IMR-90 (cell line): ENCODE measurements around the gene CCDC148. TPM values are rescaled to one million over a fixed set of nuclear protein-coding genes. Genes with fewer than 3 reads are reported as not detected.

ENCODE experiments used
- ATAC-seq: fragments of 200-7000 bp; cut with Tn5 transposase; 2 replicates; pipeline ENCODE4 v1.9.1; 2020; ENCODE audit warnings: low read depth, mild to moderate bottlenecking, moderate library complexity
- BruUV-seq: library from RNA; stranded (reverse); fragments of 400-500 nt; replicated peaks from 2 replicates; lab custom pipeline; 2021; lab: Mats Ljungman, UMichigan
- CTCF ChIA-PET: fragments of 300-600 bp; formaldehyde crosslinking; extraction: SDS; loops from one replicate; lab custom pipeline; 2021; ENCODE audit warnings: antibody characterized with exemption; lab: Yijun Ruan, JAX
- POLR2A ChIA-PET: fragments of 300-600 bp; sonication (Branson Sonifier 250); formaldehyde crosslinking; loops from one replicate; lab custom pipeline; 2022; ENCODE audit warnings: antibody characterized with exemption; ENCODE audit not compliant: unreplicated experiment; lab: Charles Lee
- DNase-seq: peaks from one replicate; pipeline ENCODE4 v3.0.0; 2013
- H2AFZ ChIP-seq: replicated peaks from 2 replicates; pipeline ENCODE3; 2013; ENCODE audit warnings: low read length, mild to moderate bottlenecking; ENCODE audit not compliant: poor library complexity
- H2AK5ac ChIP-seq: 2 replicates; pipeline ENCODE4 v1.6.1; 2013; ENCODE audit warnings: low read depth, low read length, inconsistent platforms
- H2AK9ac ChIP-seq: replicated peaks from 2 replicates; pipeline ENCODE3; 2013; ENCODE audit warnings: mild to moderate bottlenecking, low read depth, low read length, moderate library complexity; ENCODE audit not compliant: poor library complexity
- H2BK120ac ChIP-seq: 2 replicates; pipeline ENCODE4 v1.6.1; 2013; ENCODE audit warnings: low read depth, low read length, inconsistent platforms
- H2BK15ac ChIP-seq: 3 replicates; pipeline ENCODE4 v1.6.1; 2013; ENCODE audit warnings: low read depth, low read length, inconsistent platforms
- H2BK20ac ChIP-seq: 2 replicates; pipeline ENCODE4 v1.6.1; 2013; ENCODE audit warnings: low read depth, mild to moderate bottlenecking, inconsistent platforms, low read length, moderate library complexity
- H2BK5ac ChIP-seq: 2 replicates; pipeline ENCODE4 v1.6.1; 2013; ENCODE audit warnings: mild to moderate bottlenecking, low read depth, low read length, inconsistent platforms; ENCODE audit not compliant: poor library complexity, severe bottlenecking
- H3K14ac ChIP-seq: replicated peaks from 2 replicates; pipeline ENCODE4 v1.6.1; 2013; ENCODE audit warnings: low read depth, low read length, inconsistent platforms
- H3K18ac ChIP-seq: 2 replicates; pipeline ENCODE4 v1.6.1; 2013; ENCODE audit warnings: low read depth, low read length, control low read depth
- H3K23ac ChIP-seq: 2 replicates; pipeline ENCODE4 v1.6.1; 2013; ENCODE audit warnings: low read depth, low read length, inconsistent platforms
- H3K27ac ChIP-seq: 2 replicates; pipeline ENCODE4 v1.5.1; 2013; ENCODE audit warnings: mild to moderate bottlenecking, control low read depth, low read length; ENCODE audit not compliant: insufficient read depth
- H3K27me3 ChIP-seq: 2 replicates; pipeline ENCODE4 v1.6.1; 2013; ENCODE audit warnings: low read length; ENCODE audit not compliant: control insufficient read depth, insufficient read depth
- H3K36me3 ChIP-seq: 2 replicates; pipeline ENCODE4 v1.6.1; 2013; ENCODE audit warnings: low read length, mixed read lengths; ENCODE audit not compliant: control insufficient read depth, insufficient read depth
- H3K4ac ChIP-seq: 2 replicates; pipeline ENCODE4 v1.6.1; 2013; ENCODE audit warnings: low read depth, low read length, inconsistent platforms
- H3K4me1 ChIP-seq: 2 replicates; pipeline ENCODE4 v1.6.1; 2013; ENCODE audit warnings: low read length, mixed read lengths; ENCODE audit not compliant: control insufficient read depth, insufficient read depth
- H3K4me2 ChIP-seq: 2 replicates; pipeline ENCODE4 v1.6.1; 2013; ENCODE audit warnings: low read depth, mild to moderate bottlenecking, control low read depth, low read length, moderate library complexity
- H3K4me3 ChIP-seq: 2 replicates; pipeline ENCODE4 v1.5.1; 2013; ENCODE audit warnings: low read depth, mild to moderate bottlenecking, control low read depth, low read length, moderate library complexity; ENCODE audit not compliant: insufficient read depth
- H3K56ac ChIP-seq: 2 replicates; pipeline ENCODE4 v1.6.1; 2013; ENCODE audit warnings: low read length, inconsistent platforms; ENCODE audit not compliant: insufficient read depth; ENCODE audit errors: extremely low read depth
- H3K79me1 ChIP-seq, 2 experiments: 2 replicates each; pipeline ENCODE4 v1.6.1; 2013; ENCODE audit warnings: low read length in 2 of 2, inconsistent platforms in 1 of 2, low read depth in 1 of 2
- H3K9ac ChIP-seq: 2 replicates; pipeline ENCODE4 v1.6.1; 2013; ENCODE audit warnings: low read depth, low read length, control low read depth
- H3K9me1 ChIP-seq: 2 replicates; pipeline ENCODE4 v1.6.1; 2013; ENCODE audit warnings: low read length, inconsistent platforms; ENCODE audit not compliant: insufficient read depth
- H3K9me3 ChIP-seq: 2 replicates; pipeline ENCODE4 v1.6.1; 2013; ENCODE audit warnings: low read length; ENCODE audit not compliant: control insufficient read depth, insufficient read depth
- H4K20me1 ChIP-seq: 2 replicates; pipeline ENCODE4 v1.6.1; 2013; ENCODE audit warnings: low read length, inconsistent platforms; ENCODE audit not compliant: insufficient read depth
- H4K5ac ChIP-seq: 2 replicates; pipeline ENCODE4 v1.6.1; 2013; ENCODE audit warnings: mild to moderate bottlenecking, low read depth, low read length, control low read depth
- H4K8ac ChIP-seq, 2 experiments: 2 replicates each; pipeline ENCODE4 v1.6.1; 2013; ENCODE audit warnings: low read depth in 2 of 2, low read length in 2 of 2, control low read depth in 1 of 2, inconsistent platforms in 1 of 2
- H4K91ac ChIP-seq: 2 replicates; pipeline ENCODE4 v1.6.1; 2013; ENCODE audit warnings: low read depth, low read length, inconsistent platforms; ENCODE audit not compliant: insufficient read depth
- BHLHE40 ChIP-seq: fragments of 150-350 bp; IDR thresholded peaks from 2 replicates; pipeline ENCODE4 v1.6.1; 2016; ENCODE audit warnings: mild to moderate bottlenecking, low read depth, low read length
- CEBPB ChIP-seq: IDR thresholded peaks from 2 replicates; pipeline ENCODE4 v1.6.1; 2012; ENCODE audit warnings: low read depth, low read length, improper control_type of control experiment
- CHD1 ChIP-seq: IDR thresholded peaks from 2 replicates; pipeline ENCODE4 v1.6.1; 2012; ENCODE audit warnings: low read depth, low read length, improper control_type of control experiment
- CTCF ChIP-seq: conservative IDR thresholded peaks from 2 replicates; pipeline ENCODE4 v1.5.1; 2012; ENCODE audit warnings: mild to moderate bottlenecking, low read depth, low read length, improper control_type of control experiment
- ELK1 ChIP-seq: fragments of 150-350 bp; IDR thresholded peaks from 2 replicates; pipeline ENCODE4 v1.6.1; 2016; ENCODE audit warnings: low read depth, mild to moderate bottlenecking, low read length, moderate library complexity, borderline replicate concordance
- FOS ChIP-seq: fragments of 150-350 bp; IDR thresholded peaks from 2 replicates; pipeline ENCODE4 v1.6.1; 2016; ENCODE audit warnings: low read depth, low read length
- MAFK ChIP-seq: IDR thresholded peaks from 2 replicates; pipeline ENCODE4 v1.6.1; 2012; ENCODE audit warnings: low read depth, low read length, improper control_type of control experiment
- MAZ ChIP-seq: IDR thresholded peaks from 2 replicates; pipeline ENCODE4 v1.6.1; 2012; ENCODE audit warnings: low read depth, mild to moderate bottlenecking, low read length, improper control_type of control experiment, moderate library complexity, borderline replicate concordance
- MXI1 ChIP-seq: IDR thresholded peaks from 2 replicates; pipeline ENCODE4 v1.6.1; 2012; ENCODE audit warnings: low read depth, mild to moderate bottlenecking, low read length, moderate library complexity, borderline replicate concordance
- NFE2L2 ChIP-seq: fragments of 150-350 bp; IDR thresholded peaks from 2 replicates; pipeline ENCODE4 v1.6.1; 2016; ENCODE audit warnings: low read depth, mild to moderate bottlenecking, low read length
- POLR2A ChIP-seq: IDR thresholded peaks from 2 replicates; pipeline ENCODE4 v1.6.1; 2012; ENCODE audit warnings: mild to moderate bottlenecking, low read depth, low read length
- RAD21 ChIP-seq: IDR thresholded peaks from 2 replicates; pipeline ENCODE4 v1.6.1; 2012; ENCODE audit warnings: low read length, improper control_type of control experiment
- RCOR1 ChIP-seq: IDR thresholded peaks from 2 replicates; pipeline ENCODE4 v1.6.1; 2012; ENCODE audit warnings: mild to moderate bottlenecking, low read length, improper control_type of control experiment; ENCODE audit not compliant: insufficient replicate concordance
- RFX5 ChIP-seq: IDR thresholded peaks from 2 replicates; pipeline ENCODE4 v1.8.0; 2012; ENCODE audit warnings: low read depth, mild to moderate bottlenecking, low read length, moderate library complexity
- SMC3 ChIP-seq: fragments of 150-350 bp; IDR thresholded peaks from 2 replicates; pipeline ENCODE4 v1.6.1; 2016; ENCODE audit warnings: low read depth, mild to moderate bottlenecking, antibody characterized with exemption, low read length, moderate library complexity
- USF2 ChIP-seq: fragments of 150-350 bp; IDR thresholded peaks from 2 replicates; pipeline ENCODE4 v1.6.1; 2017; ENCODE audit warnings: mild to moderate bottlenecking, antibody characterized with exemption, low read length, low read depth
- WGBS, 2 experiments: methylation state at CpG; one replicate each; pipeline versions ENCODE4 v1.1.5 to v1.1.7; 2013; ENCODE audit warnings: missing lambda C conversion rate in 2 of 2; ENCODE audit not compliant: insufficient read length in 1 of 2; ENCODE audit errors: extremely low coverage in 2 of 2; 5-methylcytosine and 5-hydroxymethylcytosine counted together
- dilution Hi-C: fragments of 300-500 bp; cut with HindIII; formaldehyde crosslinking; loops from one replicate; pipeline ENCODE4 v1.14.3; 2018; ENCODE audit warnings: low sequenced_read_pairs; ENCODE audit not compliant: unreplicated experiment
- in situ Hi-C: fragments of 300-500 bp; cut with MboI; formaldehyde crosslinking; loops from 3 replicates; pipeline ENCODE4 v1.14.3; 2019; ENCODE audit warnings: low sequenced_read_pairs, inconsistent platforms, mixed read lengths
- intact Hi-C: fragments of 100-400 bp; cut with micrococcal nuclease; formaldehyde crosslinking; loops from 2 replicates; pipeline ENCODE4 v1.10.0; 2022
- polyA plus RNA-seq, 3 experiments: library from polyadenylated mRNA; depleted of rRNA; stranded (reverse); fragments of >200 nt; gene quantifications; 2 replicates each; pipeline ENCODE4 v1.2.3, GENCODE V29; 2012; ENCODE audit warnings: low replicate concordance in 1 of 3
- total RNA-seq: library from RNA; depleted of rRNA; stranded (reverse); fragments of >200 nt; gene quantifications from 2 replicates; pipeline ENCODE4 v1.2.3, GENCODE V29; 2012

The CCDC148 gene
- total and polyA plus RNA-seq, 2 of the 4 experiments (the other 2 are of a cell fraction) = 0.18 to 0.31 TPM

GRCh38 chr2:158478816-158479215, 22.3 kb upstream of the CCDC148 start:
- Histone ChIP-seq H3K4me2 (no peak overlapping the region), H3K18ac (no peak overlapping the region), H3K27me3 (no peaks in the 10 kb centered on the region), H4K20me1 (no peaks in the 10 kb centered on the region), H2BK120ac (no peak overlapping the region), H4K91ac (no peak overlapping the region), H4K5ac (no peak overlapping the region), H3K56ac (no peak overlapping the region), H2BK15ac (no peak overlapping the region), H2AK9ac (no peak overlapping the region), H2AFZ (no peak overlapping the region), H3K23ac (no peak overlapping the region), H3K79me1 (peaks cover 21 to 23% of the 10 kb centered on the region in 2 experiments), H3K4ac (no peak overlapping the region), H3K27ac (no peak overlapping the region), H2AK5ac (no peak overlapping the region), H2BK5ac (no peak overlapping the region), H3K9ac (no peak overlapping the region), H3K4me1 (peaks cover 2% of the 10 kb centered on the region; the same call in 1 of the 2 replicates), H4K8ac (no peak overlapping the region), H3K9me3 (no peaks in the 10 kb centered on the region), H3K9me1 (no peaks in the 10 kb centered on the region), H3K4me3 (no peak overlapping the region), H3K36me3 (no peaks in the 10 kb centered on the region), H3K14ac (no peak overlapping the region), H2BK20ac (no peak overlapping the region)
- CTCF ChIA-PET = no interaction called here
- ATAC-seq (no peak), DNase-seq (no peak)
- no CpG with 5 or more reads among the region's 1 CpG for WGBS, 2 experiments
- dilution Hi-C loops (no loop called here), in situ Hi-C loops (no loop called here), intact Hi-C loops (no loop called here)
- no TSS peak for BruUV-seq
- TF ChIP-seq MXI1 = no peak
- TF ChIP-seq BHLHE40 = no peak
- no peak for TF ChIP-seq CTCF
- no peak for TF ChIP-seq RAD21
- no peak for TF ChIP-seq USF2
- no peak for TF ChIP-seq CEBPB
- TF ChIP-seq SMC3 = no peak
- no peak for TF ChIP-seq CHD1
- no peak for TF ChIP-seq FOS
- no peak for TF ChIP-seq NFE2L2
- no peak for TF ChIP-seq MAZ
- TF ChIP-seq RCOR1 = no peak
- TF ChIP-seq ELK1 = no peak
- no peak for TF ChIP-seq POLR2A
- no peak for TF ChIP-seq RFX5
- TF ChIP-seq MAFK = no peak
- POLR2A ChIA-PET = no interaction called here
